Stimulated activated CD8-positive, alpha-beta memory T cell treated with anti-CD3 and anti-CD28 coated beads, Interleukin-4, amount 100 ng/mL, for 1 hour (primary cell): ENCODE data around the gene HCN4.
A peak's percentile ranks its signal among the peaks of the same experiment; 100 is the strongest.

Experiments used
- DNase-seq, 2 donors: peaks; one replicate each; pipeline ENCODE4 v3.0.0-alpha.2; 2020; ENCODE audit warnings: low read depth in 2 of 2, low spot score in 1 of 2

Gene HCN4

GRCh38 chr15:73298522-73299245 lies 70.1 kb downstream of the HCN4 start:
- no peak for DNase-seq

DNA sequence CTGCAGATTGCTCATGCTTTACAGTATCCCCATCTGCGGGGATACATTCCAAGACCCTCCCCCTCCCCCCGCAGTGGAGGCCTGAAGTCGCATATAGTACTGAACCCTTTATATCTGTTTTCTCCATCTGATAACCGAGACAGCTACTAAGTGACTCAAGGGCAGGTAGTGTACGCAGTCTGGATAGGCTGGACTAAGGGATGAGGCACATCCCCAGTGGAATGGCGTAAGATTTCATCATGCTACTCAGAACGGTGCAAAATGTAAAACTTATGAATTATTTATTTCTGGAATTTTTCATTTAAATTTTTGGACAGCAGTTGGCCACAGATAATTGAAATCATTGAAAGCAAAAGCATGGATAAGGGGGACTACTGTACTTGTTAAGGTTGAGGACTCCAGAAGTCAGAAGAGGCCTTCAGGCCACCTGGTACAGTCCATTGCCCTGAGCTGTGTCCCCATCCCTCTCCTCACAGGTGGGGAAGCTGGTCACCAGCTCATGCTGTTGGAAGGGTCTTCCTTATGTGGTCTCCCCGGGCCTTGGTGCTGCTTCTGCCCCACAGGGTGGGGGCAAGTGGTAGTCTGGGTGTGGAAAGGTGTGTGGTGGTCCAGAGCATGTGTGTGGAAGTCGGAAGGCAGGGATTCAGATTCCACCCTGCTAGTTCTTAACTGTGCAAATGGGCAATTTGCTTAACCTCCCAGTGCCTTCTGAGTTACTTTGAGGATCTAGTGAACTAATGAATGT lies 72.0 kb downstream of the HCN4 start:
- DNase-seq = no peak

DNA sequence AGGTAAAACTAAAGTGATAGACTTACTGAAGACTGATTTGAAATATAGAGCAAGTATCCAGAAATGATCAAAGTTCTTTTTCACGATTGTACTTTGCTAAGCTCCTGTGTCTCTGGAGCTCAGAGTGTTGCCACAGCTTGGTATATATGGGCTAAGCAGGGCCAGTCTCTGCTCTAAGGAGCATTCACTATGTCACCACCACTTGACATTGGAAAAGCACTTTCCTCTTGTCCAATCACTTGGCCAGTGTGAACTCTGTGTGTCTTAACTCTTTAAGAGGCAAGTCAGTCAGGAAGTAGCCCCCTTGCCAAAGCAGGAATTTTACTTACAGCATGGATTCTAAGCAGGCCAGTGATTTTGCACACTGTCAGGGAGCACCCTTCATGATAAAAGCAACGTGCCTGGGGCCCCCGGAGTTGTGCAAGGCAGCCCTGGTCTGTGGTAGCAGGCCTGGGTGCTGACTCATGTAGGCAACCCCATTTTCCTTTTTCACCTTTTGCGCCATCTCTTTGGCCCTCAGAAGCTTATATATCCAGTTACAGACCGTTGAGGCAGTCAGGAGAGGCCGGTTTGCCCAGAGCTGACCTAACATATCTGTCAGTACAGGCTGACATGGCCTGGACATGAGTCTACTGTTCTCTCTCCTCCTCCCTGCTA lies 73.0 kb downstream of the HCN4 start:
- DNase-seq = no peak

- DNase-seq = no peak
Observed at GRCh38 chr15:73293773-73294172, 75.0 kb downstream of the HCN4 start.

GRCh38 chr15:73291441-73291840 lies 77.3 kb downstream of the HCN4 start:
- no peak for DNase-seq

- no peak for DNase-seq
Observed at GRCh38 chr15:73287019-73287418, 81.7 kb downstream of the HCN4 start.

DNA sequence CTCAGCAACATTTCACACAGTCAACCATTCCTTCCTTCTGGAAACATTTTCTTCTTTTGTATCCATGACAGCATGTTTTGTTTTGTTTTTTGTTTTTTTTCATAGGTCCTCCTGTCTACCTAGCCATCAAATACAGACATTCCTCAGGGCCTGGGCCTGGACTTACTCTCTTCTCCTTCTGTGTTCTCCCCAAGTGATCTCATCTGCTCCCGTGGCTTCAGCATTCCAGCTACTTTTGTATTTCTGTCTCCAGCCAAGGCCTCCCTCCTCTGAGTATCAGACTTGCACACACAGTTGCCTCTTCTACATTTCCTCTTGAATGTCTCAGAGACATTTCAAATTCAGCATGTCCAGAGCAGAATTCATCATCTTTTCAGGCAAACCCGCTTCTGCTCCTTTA lies 82.4 kb downstream of the HCN4 start:
- DNase-seq = no peak

- DNase-seq = no peak
Observed at GRCh38 chr15:73284090-73284716, 84.6 kb downstream of the HCN4 start.

DNA sequence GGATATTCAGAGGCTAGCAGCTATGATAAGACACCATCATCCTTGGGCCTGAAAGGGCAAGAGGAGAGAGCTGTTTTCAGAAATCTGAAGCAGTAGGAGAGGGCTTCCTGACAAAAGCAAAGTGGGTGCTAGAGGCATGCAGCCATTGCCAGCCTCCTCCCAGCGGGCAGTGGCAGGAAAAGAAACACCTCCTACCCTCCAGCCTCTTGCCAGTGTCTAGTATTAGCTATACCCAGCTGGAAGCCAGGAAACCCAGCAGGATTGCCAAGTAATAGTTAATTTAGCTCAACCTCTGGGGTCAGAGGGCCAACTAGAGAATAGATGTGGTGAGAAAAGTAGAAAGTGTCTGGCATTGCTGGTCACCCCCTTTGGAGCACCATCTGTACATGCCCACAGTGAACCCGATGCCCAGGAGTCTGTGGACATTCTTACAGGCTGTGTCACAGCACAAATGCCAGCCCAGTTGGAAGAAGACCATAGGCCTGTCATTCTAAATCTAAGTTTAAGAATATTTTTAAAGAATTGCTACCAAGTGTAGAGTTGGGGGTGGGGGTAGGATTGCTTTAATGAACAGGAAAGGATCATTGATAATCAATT lies 85.3 kb downstream of the HCN4 start:
- no peak for DNase-seq

- no peak for DNase-seq
Observed at GRCh38 chr15:73282567-73283365, 86.0 kb downstream of the HCN4 start.

- no peak for DNase-seq
Observed at GRCh38 chr15:73275862-73276261, 92.9 kb downstream of the HCN4 start.

DNA sequence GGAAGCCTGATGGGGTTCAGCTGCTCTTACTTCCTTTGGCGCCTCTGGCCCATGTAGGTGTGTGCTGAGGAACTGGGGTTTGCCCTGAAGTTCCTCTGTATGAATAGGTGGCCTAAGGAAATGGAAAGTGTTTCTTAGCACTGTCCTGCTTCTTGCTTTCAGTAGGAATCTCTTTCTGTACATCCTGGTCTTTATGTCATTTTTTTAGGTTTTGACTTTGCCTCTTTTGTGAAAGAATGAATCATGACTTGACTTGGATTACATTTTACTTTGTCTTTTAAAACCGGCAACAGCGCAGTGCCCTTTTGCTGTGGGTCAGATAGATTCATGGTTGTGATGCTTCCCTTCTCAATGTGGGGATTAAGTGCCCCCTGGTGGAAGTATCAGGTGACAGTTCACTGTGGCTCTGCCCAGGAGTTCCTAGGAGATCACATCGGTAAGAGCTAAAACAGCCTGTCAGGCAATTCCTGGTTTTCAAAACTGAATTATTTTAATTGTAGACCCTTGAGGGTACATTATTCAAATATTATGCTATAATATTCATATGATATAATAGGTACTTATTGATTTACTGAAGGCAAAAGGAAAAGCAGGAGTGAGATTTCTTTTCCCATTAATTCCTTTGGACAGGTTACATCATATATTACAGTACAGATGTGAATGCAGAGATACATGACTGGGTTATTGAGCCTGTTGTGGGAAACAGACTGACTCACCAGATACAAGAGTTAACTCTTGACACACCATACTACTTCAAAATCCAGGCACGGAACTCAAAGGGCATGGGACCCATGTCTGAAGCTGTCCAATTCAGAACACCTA lies 95.4 kb downstream of the HCN4 start:
- DNase-seq = peak in 1 of 2 donors; percentile 7

- DNase-seq = no peak
Observed at GRCh38 chr15:73270366-73271097, 98.2 kb downstream of the HCN4 start.
